Measurements from ENCODE around the gene MCM3.
A peak's percentile ranks its signal among the peaks of the same experiment; 100 is the strongest.

MCM3 gene

GRCh38 chr6:52326540-52327364 lies 42.2 kb upstream of the MCM3 start:
- no peaks in the 10 kb centered on the region for H3K4me1 ChIP-seq (ENCODE audit: insufficient read depth, low read length, poor library complexity, severe bottlenecking)
- H3F3A ChIP-seq (ENCODE audit: low read depth), result no peaks in the 10 kb centered on the region
- H3K4me2 ChIP-seq (ENCODE audit: low read depth, low read length, poor library complexity, severe bottlenecking), result no peak overlapping the region
- H3K9me3 ChIP-seq (ENCODE audit: insufficient read depth, low read depth, low read length), result no peaks in the 10 kb centered on the region
- TF ChIP-seq CTCF (conservative IDR thresholded peaks at IDR 0.05; ENCODE audit: low read length), result no peak
- TF ChIP-seq EZH2phosphoT487 (IDR thresholded peaks at IDR 0.05; ENCODE audit: borderline replicate concordance), result no peak
- no peak overlapping the region for H2AFZ ChIP-seq (ENCODE audit: low read length)
- no peaks in the 10 kb centered on the region for H4K20me1 ChIP-seq (ENCODE audit: insufficient read depth, low read length, poor library complexity, severe bottlenecking)
- H3K27me3 ChIP-seq (ENCODE audit: insufficient read depth, low read length, poor library complexity, severe bottlenecking), result no peaks in the 10 kb centered on the region
- H3K79me2 ChIP-seq (ENCODE audit: insufficient read depth, low read length), result no peaks in the 10 kb centered on the region
- H3K9ac ChIP-seq (ENCODE audit: low read depth, low read length, poor library complexity, severe bottlenecking), result no peak overlapping the region
- no peaks in the 10 kb centered on the region for H3K36me3 ChIP-seq (ENCODE audit: insufficient read depth, low read length)
- no peaks in the 10 kb centered on the region for H3K9me2 ChIP-seq (replicated peaks; ENCODE audit: low read depth, low read length)
- H3K4me3 ChIP-seq (ENCODE audit: low read length, poor library complexity, severe bottlenecking), result no peak overlapping the region

- TF ChIP-seq EZH2phosphoT487 (IDR thresholded peaks at IDR 0.05; ENCODE audit: borderline replicate concordance), result no peak
- TF ChIP-seq CTCF (conservative IDR thresholded peaks at IDR 0.05; ENCODE audit: low read length), result no peak
- Histone ChIP-seq H3K4me2 (ENCODE audit: low read depth, low read length, poor library complexity, severe bottlenecking) (no peak overlapping the region), H3K4me1 (ENCODE audit: insufficient read depth, low read length, poor library complexity, severe bottlenecking) (no peaks in the 10 kb centered on the region), H3K9me2 (replicated peaks; ENCODE audit: low read depth, low read length) (no peaks in the 10 kb centered on the region), H4K20me1 (ENCODE audit: insufficient read depth, low read length, poor library complexity, severe bottlenecking) (no peaks in the 10 kb centered on the region), H3K27me3 (ENCODE audit: insufficient read depth, low read length, poor library complexity, severe bottlenecking) (no peaks in the 10 kb centered on the region), H3K79me2 (ENCODE audit: insufficient read depth, low read length) (no peaks in the 10 kb centered on the region), H3K36me3 (ENCODE audit: insufficient read depth, low read length) (no peaks in the 10 kb centered on the region), H3K9ac (ENCODE audit: low read depth, low read length, poor library complexity, severe bottlenecking) (no peak overlapping the region), H3F3A (ENCODE audit: low read depth) (no peaks in the 10 kb centered on the region), H3K9me3 (ENCODE audit: insufficient read depth, low read depth, low read length) (no peaks in the 10 kb centered on the region), H3K4me3 (ENCODE audit: low read length, poor library complexity, severe bottlenecking) (no peak overlapping the region), H2AFZ (ENCODE audit: low read length) (0 out of 2 replicates have a peak overlapping the region, but pooled peaks have one; percentile 15)
Measured at GRCh38 chr6:52325695-52326471, 41.3 kb upstream of the MCM3 start.

- Histone ChIP-seq H3F3A (ENCODE audit: low read depth) (no peaks in the 10 kb centered on the region), H3K27me3 (ENCODE audit: insufficient read depth, low read length, poor library complexity, severe bottlenecking) (no peaks in the 10 kb centered on the region), H3K9me3 (ENCODE audit: insufficient read depth, low read depth, low read length) (no peaks in the 10 kb centered on the region), H3K9ac (ENCODE audit: low read depth, low read length, poor library complexity, severe bottlenecking) (no peak overlapping the region), H3K36me3 (ENCODE audit: insufficient read depth, low read length) (no peaks in the 10 kb centered on the region), H3K4me1 (ENCODE audit: insufficient read depth, low read length, poor library complexity, severe bottlenecking) (no peaks in the 10 kb centered on the region), H2AFZ (ENCODE audit: low read length) (no peak overlapping the region), H3K9me2 (replicated peaks; ENCODE audit: low read depth, low read length) (no peaks in the 10 kb centered on the region), H3K4me2 (ENCODE audit: low read depth, low read length, poor library complexity, severe bottlenecking) (no peak overlapping the region), H4K20me1 (ENCODE audit: insufficient read depth, low read length, poor library complexity, severe bottlenecking) (no peaks in the 10 kb centered on the region), H3K79me2 (ENCODE audit: insufficient read depth, low read length) (no peaks in the 10 kb centered on the region), H3K4me3 (ENCODE audit: low read length, poor library complexity, severe bottlenecking) (no peak overlapping the region)
- no peak for TF ChIP-seq CTCF (conservative IDR thresholded peaks at IDR 0.05; ENCODE audit: low read length)
- no peak for TF ChIP-seq EZH2phosphoT487 (IDR thresholded peaks at IDR 0.05; ENCODE audit: borderline replicate concordance)
Measured at GRCh38 chr6:52324189-52324588, 39.6 kb upstream of the MCM3 start.

Data from Loucy (cell line).